Astrocyte of the cerebellum (primary cell): ENCODE results near the gene ACOXL.

ENCODE experiments used
- DNase-seq: peaks from one replicate; pipeline ENCODE4 v3.0.0-alpha.2; 2011; ENCODE audit warnings: low read depth
- H3K4me3 ChIP-seq: 2 replicates; pipeline ENCODE4 v1.5.1; 2011; ENCODE audit warnings: mild to moderate bottlenecking, low read depth, low read length, moderate library complexity
- in situ Hi-C: cut with HindIII; loops from 2 replicates; pipeline ENCODE4 v1.10.0; 2017; ENCODE audit warnings: low sequenced_read_pairs
- TF ChIP-seq, protein P1 (sequence below): IDR thresholded peaks from 2 replicates; pipeline ENCODE4 v1.5.1; 2012; ENCODE audit warnings: low read length, low read depth, moderate library complexity, mild to moderate bottlenecking; ENCODE audit errors: missing control alignments

The ACOXL gene

DNA sequence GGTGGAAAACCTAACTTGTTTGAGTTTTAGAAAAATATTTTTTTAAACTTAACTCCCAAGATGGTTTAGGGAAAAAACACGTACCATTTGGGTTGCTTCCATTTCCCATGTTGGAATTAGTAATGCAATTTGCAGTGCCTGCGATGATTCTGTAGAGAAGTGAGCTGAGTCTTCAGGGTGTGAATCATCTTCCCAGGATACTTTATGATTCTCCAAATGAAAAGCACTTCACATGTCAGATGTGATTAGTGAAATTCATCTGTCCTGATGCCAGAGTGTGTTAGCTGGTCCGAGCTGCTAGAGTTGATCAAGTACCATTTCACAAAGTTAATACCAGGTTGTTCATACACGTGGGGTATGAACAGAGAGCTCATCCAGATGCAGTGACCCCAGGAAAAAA is 59.1 kb downstream of the ACOXL start:
- TF ChIP-seq, protein P1, sequence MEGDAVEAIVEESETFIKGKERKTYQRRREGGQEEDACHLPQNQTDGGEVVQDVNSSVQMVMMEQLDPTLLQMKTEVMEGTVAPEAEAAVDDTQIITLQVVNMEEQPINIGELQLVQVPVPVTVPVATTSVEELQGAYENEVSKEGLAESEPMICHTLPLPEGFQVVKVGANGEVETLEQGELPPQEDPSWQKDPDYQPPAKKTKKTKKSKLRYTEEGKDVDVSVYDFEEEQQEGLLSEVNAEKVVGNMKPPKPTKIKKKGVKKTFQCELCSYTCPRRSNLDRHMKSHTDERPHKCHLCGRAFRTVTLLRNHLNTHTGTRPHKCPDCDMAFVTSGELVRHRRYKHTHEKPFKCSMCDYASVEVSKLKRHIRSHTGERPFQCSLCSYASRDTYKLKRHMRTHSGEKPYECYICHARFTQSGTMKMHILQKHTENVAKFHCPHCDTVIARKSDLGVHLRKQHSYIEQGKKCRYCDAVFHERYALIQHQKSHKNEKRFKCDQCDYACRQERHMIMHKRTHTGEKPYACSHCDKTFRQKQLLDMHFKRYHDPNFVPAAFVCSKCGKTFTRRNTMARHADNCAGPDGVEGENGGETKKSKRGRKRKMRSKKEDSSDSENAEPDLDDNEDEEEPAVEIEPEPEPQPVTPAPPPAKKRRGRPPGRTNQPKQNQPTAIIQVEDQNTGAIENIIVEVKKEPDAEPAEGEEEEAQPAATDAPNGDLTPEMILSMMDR, result no peak
- no peak for DNase-seq
- in situ Hi-C loops, result no loop called here
- H3K4me3 ChIP-seq, result no peak overlapping the region

DNA sequence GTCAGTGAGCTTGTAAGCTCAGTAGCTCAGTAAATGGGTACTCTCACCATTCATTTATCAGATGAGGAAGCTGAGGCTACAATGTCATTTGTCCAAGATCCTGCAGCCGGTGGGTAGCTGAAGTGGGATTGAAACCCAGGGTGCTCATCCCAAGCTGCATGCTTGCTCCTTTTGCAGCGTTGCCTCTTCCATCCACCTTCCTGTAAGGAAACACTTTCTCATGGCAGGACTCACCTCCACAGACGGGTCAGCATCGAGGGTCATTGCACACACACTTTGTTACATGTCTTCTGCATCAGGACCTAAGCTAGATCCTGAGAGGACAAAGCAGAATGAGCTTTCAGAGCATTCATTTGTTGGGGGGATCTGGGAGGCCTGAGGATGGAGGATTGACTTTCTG is 60.7 kb downstream of the ACOXL start:
- in situ Hi-C loops, result no loop called here
- TF ChIP-seq, protein P1, result no peak
- no peak overlapping the region for H3K4me3 ChIP-seq
- no peak for DNase-seq

DNA sequence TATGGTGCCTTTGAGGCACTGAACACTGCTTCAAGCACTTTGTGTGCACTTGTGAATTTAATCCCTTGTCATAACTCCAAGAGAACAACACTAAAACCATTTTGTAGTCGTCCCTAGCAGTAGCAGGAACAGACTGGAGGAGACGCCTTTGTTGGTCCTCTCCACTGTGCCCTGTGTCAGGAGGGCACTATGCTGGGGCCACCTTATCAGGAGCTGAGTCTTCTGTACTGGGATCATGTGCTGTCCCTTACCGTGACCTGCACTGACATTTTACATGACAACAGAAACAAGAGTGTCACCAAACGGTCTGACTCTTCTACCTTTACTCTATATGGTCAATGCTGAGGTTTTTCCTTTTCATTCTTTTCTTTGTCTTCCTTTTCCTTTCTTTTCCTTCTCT is 62.0 kb downstream of the ACOXL start:
- no peak for DNase-seq
- no peak overlapping the region for H3K4me3 ChIP-seq
- TF ChIP-seq, protein P1, result no peak
- in situ Hi-C loops, result no loop called here

DNA sequence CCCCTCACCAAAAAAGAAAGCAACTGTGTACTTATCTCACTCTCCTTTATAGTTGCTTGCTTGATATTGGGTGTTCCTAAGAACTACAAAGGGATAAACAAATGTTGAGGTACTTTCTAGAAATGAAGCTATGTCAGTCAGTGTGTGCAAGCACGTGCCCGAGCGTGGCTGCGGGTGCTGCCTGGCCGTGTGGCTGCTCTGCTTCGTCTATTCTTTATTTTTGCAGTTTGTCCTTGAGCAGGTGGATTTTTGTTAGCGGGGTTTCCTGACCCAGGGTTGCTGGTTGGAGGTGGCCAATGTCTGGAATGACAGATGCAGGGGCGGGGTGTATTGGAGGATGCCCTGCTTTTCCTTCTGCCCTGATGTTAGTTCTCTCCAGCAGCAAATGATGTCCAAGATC is 62.6 kb downstream of the ACOXL start:
- in situ Hi-C loops, result no loop called here

DNA sequence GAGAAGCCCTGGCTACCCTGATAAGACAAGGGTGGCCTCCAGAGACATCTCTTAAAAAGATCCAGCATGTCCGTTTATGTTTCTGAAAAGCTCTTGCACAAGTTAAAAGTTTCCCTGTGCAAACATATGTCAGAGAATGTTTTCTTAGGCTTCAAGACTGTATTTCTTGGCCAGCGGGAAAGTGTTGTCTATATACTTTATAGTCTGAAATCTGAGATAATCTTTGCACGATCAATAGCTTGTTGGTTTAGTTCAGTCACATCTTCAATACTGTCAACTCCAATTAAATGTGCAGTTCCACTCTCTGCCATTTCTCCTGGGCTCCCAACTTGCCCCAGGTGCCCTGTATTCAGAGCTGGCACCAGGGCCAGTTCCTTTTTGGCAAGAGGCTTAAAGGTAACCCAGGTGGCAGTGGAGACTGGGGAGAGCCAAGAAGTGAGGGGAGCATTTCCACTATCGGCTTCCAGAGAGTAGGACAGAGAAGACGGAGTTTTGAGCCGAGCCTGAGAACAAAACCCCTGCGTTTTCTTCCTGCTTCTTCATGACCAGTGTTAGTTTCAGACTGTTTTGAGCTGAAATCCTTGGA is 64.4 kb downstream of the ACOXL start:
- DNase-seq, result no peak
- no peak overlapping the region for H3K4me3 ChIP-seq
- TF ChIP-seq, protein P1, result no peak
- in situ Hi-C loops, result no loop called here

More for the DNA sequence above, 62.6 kb downstream of the ACOXL start:
- DNase-seq, result no peak
- no peak overlapping the region for H3K4me3 ChIP-seq
- TF ChIP-seq, protein P1, result no peak

DNA sequence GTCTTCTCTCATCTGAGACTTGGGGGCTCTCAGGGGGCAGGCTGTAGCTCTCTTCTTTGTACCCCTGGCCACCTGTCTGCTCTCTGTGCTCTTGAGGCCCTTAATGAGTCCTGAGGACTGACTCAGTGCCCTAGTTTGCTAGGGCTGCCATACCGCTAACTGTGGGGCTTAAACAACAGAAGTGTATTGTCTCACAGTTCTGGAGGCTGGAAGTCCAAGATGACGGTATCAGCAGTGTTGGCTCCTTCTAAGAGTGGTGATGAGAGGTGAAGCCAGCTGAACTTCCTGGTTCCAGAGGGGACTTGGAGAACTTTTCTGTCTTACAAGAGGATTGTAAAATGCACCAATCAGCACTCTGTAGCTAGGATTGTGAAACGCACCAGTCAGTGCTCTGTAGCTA is 67.0 kb downstream of the ACOXL start:
- TF ChIP-seq, protein P1, result no peak
- in situ Hi-C loops, result no loop called here
- no peak overlapping the region for H3K4me3 ChIP-seq
- DNase-seq, result no peak
